Germinal center (tissue), 1 donor: Measurements from ENCODE around the gene CAMK2A.

Experiments used
- DNase-seq: peaks from one replicate; pipeline ENCODE4 v3.0.0; 2012; ENCODE audit warnings: mixed read lengths, low spot score

Gene CAMK2A

GRCh38 chr5:150316320-150316719, 26.7 kb upstream of the CAMK2A start:
- no peak for DNase-seq

GRCh38 chr5:150315245-150315644, 25.7 kb upstream of the CAMK2A start:
- no peak for DNase-seq

GRCh38 chr5:150313921-150314716, 24.5 kb upstream of the CAMK2A start:
- DNase-seq = no peak

GRCh38 chr5:150313501-150313900, 23.9 kb upstream of the CAMK2A start:
- no peak for DNase-seq

- no peak for DNase-seq
Observed at GRCh38 chr5:150312518-150312917, 22.9 kb upstream of the CAMK2A start.

GRCh38 chr5:150311015-150311692, 21.6 kb upstream of the CAMK2A start:
- DNase-seq = no peak

- no peak for DNase-seq
Observed at GRCh38 chr5:150310246-150310645, 20.7 kb upstream of the CAMK2A start.

GRCh38 chr5:150309886-150310239, 20.3 kb upstream of the CAMK2A start:
- DNase-seq = no peak

GRCh38 chr5:150309101-150309885, 19.7 kb upstream of the CAMK2A start:
- no peak for DNase-seq

GRCh38 chr5:150307617-150308426, 18.2 kb upstream of the CAMK2A start:
- DNase-seq = no peak

GRCh38 chr5:150306775-150307174, 17.2 kb upstream of the CAMK2A start:
- no peak for DNase-seq

- DNase-seq = no peak
Observed at GRCh38 chr5:150305557-150305956, 16.0 kb upstream of the CAMK2A start.

GRCh38 chr5:150305095-150305494, 15.5 kb upstream of the CAMK2A start:
- DNase-seq = no peak

- no peak for DNase-seq
Observed at GRCh38 chr5:150304481-150305081, 15.0 kb upstream of the CAMK2A start.

- DNase-seq = no peak
Observed at GRCh38 chr5:150303660-150304386, 14.2 kb upstream of the CAMK2A start.

GRCh38 chr5:150303070-150303615, 13.6 kb upstream of the CAMK2A start:
- DNase-seq = no peak

GRCh38 chr5:150302301-150303069, 12.9 kb upstream of the CAMK2A start, which contains the start of gene ARSI:
Gene ARSI (minus strand): TSS chr5:150302905. CDS start chr5:150302373, 532 bp downstream.
- no peak for DNase-seq

GRCh38 chr5:150301901-150302300, 12.3 kb upstream of the CAMK2A start:
- DNase-seq = no peak

GRCh38 chr5:150301170-150301505, 11.6 kb upstream of the CAMK2A start:
- DNase-seq = no peak
